HG03439 (cell line): ENCODE results near the gene NINL.
A peak's percentile ranks its signal among the peaks of the same experiment; 100 is the strongest.

ENCODE experiments used
- ATAC-seq: cut with Tn5 transposase; IDR thresholded peaks from one replicate; pipeline ENCODE4 v1.9.1; 2021; ENCODE audit warnings: mild to moderate bottlenecking, moderate library complexity; ENCODE audit not compliant: unreplicated experiment

The NINL gene

DNA sequence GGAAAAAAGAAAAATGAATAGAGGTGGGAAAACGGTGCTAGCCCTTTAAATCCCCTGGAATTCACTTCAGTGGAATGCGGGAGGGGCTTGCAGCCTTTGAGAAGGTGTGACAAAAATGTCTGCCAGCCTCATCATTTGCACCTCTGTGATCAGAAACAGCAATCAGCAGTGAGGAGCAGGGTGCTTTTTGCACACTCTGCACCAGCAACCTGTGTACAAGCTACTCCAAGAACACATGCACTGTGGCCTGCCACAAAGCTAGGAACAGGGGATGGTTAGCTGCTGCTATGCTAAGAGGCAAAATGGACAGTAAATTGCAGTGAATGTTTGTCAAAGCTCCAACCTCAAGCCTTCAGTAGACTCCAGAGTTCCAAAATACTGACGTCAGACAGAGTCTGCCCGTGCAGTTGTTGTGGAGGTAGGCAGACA, 148.2 kb downstream of the NINL start:
- no peak for ATAC-seq

DNA sequence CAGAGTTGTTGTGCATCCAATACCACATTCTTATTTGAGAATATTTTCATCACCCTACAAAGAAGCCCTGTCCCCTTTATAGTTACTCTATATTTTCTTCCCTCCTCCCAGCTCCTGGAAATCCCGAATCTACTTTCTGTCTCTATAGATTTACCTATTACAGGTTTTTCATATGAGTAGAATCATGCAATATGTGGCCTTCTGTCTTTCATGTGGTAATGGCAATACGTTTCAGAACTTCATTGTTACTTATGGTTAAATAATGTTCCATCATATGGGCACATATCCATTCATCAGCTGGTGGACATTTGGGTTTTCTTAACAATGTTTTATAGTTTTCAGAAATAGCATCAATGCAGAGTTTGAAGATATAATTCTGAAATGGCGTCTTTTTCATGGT, 160.8 kb downstream of the NINL start:
- no peak for ATAC-seq

DNA sequence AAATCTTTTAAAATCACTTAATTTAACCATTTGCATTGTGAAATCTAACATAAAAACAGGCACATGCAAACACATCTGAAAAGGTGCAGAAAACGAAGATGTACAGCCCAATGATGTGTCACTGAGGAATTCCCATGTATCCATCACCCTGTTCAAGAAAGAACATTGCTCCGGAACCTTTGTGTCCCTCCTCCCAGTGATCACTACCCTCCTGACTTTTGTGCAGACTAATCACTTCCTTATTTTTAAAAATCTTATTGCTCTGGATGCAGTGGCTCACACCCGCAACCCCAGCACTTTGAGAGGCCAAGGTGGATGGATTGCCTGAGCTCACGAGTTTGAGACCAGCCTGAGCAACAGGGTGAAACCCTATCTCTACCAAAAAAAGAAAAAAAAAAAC, 163.3 kb downstream of the NINL start:
- ATAC-seq = no peak

DNA sequence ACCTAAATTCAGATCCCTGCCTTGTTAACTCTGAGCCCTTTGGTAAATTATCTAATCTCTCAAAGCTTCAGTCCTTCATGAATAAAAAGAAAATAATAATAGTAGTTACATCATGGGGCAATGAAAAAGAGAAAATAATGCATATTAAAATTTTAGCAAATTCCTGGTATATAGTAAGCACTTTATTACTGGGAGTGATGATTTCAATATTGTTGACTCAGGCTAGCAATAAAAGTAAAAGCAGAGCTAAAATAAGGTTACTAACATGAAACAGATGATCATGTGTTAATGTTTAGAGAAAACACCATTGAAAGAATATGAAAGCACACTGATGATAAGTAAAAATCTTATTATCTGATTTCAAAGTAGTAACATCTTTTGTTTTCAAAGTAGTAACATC, 164.2 kb downstream of the NINL start:
- no peak for ATAC-seq

DNA sequence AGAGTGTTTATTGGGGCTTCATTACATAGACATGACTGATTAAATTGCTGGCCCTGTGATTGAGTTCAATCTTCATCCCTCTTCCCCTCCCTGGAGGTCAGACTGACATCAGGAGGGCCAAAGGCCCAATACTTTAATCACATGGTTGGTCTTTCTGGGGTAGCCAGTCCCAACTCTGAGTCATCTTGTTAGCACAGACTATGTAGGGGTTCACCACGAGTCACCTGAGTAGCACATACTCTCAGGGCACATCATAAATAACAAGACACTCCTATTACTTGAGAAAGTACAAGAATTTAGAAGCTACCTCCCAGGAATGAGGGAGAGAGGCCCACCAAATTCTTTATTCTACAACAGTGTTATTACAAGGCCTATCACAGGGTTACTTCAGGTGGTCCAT, 166.6 kb downstream of the NINL start:
- no peak for ATAC-seq

DNA sequence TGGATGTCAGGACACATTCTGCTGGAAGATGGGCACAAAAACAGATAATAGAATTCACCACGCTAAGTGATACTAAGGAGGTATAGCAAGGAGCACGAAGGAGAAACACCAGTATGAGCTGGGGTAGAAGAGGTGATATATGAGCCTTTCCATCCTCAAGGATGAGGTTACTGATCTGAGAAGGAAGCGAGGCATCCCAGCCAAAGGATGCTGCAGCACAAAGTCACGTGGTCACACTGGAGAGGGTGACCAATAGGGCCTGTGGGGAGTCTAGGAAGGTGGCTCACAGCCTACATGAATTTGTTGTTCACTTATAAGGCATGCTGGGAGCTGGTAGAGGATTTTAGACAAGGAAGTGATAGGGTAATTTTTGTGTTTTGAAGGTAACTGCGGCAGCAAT, 176.4 kb downstream of the NINL start:
- ATAC-seq = no peak

DNA sequence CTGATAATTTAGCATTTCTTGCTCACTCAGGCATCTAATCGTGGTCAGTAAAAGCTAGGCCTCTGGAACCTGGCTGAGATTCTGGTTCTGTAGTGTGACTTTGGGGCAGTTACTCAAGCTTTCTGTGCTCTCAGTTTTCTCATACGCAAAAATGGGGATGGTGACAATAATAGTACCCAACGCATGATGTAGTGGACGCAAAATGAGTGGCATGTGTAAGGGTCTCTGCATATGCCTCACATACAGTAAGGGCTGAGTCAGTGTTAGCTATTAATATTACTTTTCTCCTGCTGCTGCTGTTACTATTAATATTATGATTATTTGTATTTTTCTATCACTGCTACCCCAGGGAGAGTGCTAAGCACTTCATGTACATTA, 177.2 kb downstream of the NINL start:
- no peak for ATAC-seq

DNA sequence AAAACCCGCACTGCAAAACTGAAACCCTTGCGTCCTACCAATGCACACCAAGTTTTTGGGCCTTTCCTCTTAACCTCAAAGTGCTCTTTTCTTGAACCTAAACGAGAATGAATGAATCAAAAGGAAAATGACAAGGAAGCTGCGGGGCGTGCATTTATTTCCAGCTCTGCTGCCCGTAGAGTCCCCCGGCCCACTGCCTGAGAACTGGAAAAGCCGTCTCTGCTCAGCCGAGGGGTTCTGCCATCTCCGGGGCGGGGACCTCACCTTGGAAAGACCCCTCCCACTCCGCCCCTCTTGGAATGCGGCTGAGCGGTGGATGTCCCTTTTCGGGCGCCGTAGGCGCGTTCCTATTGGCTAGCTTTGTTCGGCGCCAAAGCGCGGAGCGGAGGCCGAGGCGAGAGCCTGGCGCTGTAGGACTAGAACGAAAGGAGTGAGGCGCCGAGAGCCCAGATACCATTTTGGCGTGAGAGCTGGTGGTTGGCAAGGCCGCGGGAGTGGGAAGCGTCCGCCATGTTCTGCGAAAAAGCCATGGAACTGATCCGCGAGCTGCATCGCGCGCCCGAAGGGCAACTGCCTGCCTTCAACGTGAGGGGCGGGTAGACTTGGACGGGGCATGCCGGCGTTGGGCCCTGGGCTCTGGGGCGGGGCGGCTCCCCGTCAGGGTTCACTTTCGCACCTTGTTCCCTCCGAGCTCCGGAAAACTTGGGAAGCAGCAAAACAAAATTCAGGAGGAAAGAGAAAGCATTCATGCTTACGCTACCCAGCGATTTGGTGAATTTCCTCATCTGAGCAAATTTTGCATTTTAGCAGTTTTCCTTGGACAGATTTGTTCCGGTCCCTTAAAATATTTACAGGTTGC, 177.8 kb downstream of the NINL start, which contains the start of gene GINS1:
TSS of gene GINS1 (plus strand) at position 363 of the 859 bp plus-strand sequence. CDS start at position 511, 148 bp downstream.
- ATAC-seq = peak; percentile 94
